ENCODE measurements around the gene JMJD6.
"Not testable (repeated sequence)": the region's sequence is repeated elsewhere in the genome, so short reads cannot be mapped to it uniquely, and the experiment has no call there.

Gene JMJD6

DNA sequence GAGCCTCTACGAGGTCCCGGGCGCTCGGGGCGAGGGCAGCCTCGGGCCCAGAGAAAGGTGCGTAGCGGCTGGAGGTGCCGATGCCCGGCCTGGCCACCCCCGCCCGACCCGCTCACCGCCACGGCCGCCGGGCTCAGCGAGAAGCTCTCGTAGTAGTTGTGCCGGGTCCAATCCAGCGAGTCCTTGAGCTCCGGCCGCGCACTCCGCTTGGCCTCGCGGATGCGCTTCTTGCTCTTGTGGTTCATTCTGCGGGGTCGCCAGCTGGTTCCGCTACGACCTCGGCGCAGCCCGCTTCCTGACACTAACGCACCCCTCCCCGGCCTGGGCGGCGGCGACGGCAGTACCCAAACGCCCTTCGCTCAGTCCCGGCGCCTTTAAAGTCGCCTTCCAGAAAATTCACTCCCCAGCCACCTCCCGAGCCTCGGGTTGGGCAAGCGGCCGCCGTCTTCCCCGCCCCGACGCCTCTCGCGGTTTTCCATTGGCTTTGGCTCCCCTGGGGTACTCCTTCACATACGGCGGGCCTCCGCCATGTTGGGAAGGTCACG is at the start of gene JMJD6:
TSS of gene JMJD6 (minus strand) at position 376 of the 545 bp plus-strand sequence. CDS start at position 245, 131 bp downstream.
- DNase-seq (ENCODE audit: low spot score): peak; percentile 97

DNA sequence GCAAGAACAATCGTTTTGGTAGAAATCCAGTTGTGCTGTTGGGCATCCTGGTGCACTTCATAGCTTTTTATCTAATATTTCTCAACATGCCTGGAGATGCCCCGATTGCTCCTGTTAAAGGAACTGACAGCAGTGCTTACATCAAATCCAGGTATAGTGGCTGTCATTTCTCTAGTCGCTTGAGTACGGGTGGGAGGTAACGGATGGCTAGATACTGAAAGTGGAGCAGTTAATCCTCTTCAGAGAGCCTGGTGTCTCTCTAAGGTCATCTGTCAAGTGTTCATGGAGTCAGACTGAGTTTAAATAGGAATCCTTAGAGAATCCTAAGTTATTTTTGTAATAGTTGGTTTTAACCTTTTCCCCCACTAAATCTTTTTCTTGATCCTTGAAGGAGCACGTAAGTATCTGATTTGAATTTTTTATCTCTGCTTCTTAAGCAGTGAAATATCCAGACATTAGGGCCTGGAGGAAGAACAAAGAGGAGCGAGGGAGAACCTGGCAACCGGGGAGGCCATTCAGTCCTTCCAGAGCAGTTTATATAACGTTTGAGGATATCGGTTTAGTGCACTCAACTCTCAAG is 48.7 kb upstream of the JMJD6 start:
- no peak for DNase-seq (ENCODE audit: low spot score)

DNA sequence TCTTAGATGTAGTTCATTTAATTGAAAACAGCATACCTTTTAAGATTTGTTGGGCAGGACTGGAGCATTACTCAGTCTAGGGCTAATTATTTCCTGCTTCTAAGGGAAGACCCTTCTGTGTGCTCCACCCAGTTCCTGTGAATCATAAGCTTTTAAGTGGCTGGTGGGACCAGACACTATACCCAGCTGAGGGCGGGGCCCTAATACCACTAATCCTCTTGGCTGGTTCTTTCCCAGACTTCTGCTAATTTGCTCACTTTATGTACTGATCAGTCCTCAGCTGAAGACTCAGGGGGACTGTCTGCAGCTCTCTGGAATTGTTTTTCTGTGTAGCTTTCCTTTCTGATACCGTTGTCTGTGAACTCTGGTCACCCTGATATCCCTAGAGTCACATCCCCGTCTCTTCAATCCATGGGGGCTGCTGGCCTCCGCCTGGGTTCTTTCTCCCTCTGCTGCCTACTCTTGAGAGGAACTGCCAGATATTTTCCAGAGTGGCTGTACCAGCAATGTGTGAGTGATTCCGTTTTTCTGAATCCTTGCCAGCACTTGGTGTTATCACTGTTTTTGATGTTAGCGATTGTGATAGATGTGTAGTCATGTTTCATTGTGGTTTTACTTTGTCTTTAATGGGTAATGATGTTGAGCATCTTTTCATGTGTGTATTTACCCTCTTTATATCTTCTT is 46.6 kb upstream of the JMJD6 start:
- DNase-seq (ENCODE audit: low spot score): peak; percentile 92

DNA sequence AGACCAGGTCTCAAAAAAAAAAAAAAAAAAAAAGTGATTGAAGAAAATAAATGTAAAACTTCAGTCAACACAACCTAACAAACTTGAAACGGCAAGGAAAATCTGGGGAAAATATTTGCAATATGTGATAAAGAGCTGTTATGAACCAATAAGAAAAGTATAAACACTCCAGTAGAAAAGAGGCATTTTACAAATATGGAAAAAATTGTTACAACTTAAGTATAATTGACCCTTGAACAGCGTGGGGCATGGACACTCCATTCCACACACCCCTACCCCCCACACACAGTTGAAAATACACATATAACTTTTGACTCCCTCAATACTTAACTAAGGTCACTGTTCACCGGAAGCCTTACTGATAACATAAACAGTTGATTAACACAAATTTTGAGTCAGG is 32.2 kb upstream of the JMJD6 start:
- DNase-seq (ENCODE audit: low spot score): no peak

DNA sequence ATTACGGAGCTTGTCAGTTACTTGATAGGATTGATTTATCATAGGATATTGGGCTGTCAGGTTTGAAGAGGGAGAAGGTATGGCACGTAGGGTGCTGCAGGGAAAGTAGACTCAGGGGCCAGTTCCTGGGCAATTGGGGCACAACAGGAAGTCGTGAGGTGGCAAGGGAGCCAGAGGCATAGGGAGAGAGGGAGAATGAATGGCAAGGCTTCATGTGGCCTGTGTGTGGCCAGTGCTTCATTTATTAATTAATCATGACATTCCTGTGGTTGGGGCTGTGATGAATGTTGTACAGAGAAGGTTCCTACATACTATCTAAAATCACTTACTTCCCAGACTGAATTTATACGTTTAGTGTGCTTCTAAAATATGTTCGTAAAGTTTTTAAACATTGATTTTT is 30.9 kb upstream of the JMJD6 start:
- DNase-seq (ENCODE audit: low spot score): no peak

DNA sequence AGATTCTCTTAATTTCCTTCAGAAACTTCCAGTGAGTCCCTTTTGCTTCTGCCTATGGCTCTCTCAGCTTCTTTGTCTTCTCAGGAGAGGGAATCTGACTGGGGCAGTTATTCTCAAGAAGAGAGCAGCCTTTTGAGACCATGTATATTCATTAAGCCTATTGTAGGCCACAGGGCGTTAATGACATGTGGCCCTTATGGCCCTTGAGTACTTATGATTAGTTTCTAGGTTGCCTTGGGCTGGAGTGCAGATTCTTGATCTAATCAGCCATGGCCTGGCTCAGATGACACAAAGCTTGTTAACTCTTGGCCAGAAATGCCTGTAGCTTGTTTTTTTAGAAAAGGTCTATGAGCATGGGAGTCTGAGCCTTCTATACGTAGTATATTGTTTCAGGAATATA is 28.9 kb upstream of the JMJD6 start:
- no peak for DNase-seq (ENCODE audit: low spot score)

DNA sequence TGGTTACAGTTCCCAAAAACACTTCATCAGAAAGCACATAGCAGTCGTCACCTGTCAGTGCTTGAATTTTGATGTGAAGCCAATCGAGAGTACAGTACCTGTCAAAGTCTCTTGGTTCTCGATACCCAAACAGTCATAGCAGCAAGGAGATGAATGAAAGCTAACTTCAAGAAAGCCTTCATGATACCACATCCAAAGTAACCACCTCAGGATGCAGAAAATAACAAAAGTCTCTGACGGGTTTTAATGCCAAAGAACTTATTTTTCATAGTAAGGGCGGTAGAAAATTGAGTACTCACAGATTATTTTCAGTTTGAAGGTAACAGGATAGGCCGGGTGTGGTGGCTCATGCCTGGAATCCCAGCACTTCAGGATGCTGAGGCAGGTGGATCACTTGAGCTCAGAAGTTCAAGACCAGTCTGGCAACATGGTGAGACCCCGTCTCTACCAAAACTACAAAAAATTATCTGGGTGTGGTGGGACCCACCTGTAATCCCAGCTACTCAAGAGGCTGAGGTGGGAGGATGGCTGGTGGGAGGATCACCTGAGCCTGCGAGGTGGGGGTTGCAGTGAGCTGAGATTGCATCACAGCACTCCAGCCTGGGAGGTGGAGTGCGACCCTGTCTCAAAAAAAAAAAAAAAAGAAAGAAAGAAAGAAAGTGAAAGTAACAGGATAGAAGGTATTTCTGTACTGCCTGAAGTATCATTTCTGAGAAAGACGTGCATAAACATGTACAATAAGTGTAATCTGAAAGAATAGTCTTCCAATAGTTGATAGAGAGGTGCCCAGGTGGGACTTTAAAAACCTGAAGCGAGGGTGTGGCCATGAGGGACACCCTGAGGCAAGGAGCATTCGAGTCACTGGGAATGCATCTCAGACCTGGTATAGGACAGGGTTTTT is 26.9 kb upstream of the JMJD6 start:
- DNase-seq (ENCODE audit: low spot score): no peak

DNA sequence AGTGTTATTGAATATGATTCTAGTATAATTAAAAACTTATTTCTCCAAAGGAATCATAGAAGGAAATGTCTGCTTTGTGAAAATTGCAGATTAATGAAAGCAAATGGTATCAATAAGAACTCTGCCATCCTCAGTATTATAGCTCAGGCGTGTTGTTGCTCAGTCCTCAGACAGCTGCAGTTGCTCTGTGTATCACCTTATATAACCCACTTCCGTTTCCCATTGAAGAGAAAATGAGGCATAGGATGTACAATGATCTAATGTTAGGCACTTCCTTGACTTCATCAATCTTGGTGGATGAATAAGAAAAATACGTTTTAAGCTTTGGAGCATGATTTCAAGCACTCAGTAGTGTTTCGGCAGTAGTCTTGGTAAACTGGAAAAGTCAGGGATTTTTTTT is 25.6 kb upstream of the JMJD6 start:
- no peak for DNase-seq (ENCODE audit: low spot score)

DNA sequence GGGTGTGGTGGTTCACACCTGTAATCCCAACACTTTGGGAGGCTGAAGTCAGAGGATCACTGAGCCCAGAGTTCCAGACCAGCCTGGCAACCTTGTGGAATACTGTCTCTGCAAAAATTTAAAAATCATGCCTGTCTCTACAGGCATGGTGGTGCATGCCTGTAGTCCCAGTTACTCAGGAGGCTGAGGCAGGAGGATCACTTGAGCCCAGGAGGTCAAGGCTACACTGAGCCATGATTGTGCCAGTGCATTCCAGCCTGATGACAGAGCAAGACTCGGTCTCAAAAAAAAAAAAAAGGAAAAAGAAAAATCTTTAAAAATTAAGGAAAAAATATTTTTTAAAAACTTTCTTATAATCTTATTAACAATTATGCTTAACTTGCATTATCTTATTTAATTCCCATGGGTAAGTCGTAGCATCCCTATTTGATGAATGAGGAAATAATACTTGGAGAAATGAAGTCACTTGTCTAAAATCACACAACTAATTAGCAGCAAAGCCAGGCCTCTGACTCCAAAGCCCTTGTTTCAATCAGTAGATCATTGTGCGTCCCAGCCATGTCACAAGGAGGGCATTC is 25.1 kb upstream of the JMJD6 start:
- DNase-seq (ENCODE audit: low spot score): no peak

DNA sequence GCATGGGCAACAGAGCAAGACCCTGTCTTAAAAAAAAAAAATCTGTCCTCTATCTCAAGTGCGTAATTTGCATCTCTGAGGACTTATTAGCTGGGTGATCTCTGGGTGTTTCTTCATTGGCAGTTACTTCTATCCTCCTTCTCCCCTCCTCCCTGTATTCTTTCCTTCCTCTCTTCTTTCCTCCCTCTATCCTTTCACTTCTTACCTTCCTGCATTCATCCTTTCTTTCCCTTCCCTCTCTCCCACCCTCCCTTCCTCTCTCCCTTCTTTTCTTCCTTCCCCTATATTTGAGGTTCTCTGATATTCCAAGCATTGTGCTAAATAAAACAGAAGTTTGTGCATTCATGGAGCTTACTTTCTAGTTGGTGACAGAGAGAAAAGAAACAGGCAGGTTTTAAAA is 22.3 kb upstream of the JMJD6 start:
- DNase-seq (ENCODE audit: low spot score): no peak

DNA sequence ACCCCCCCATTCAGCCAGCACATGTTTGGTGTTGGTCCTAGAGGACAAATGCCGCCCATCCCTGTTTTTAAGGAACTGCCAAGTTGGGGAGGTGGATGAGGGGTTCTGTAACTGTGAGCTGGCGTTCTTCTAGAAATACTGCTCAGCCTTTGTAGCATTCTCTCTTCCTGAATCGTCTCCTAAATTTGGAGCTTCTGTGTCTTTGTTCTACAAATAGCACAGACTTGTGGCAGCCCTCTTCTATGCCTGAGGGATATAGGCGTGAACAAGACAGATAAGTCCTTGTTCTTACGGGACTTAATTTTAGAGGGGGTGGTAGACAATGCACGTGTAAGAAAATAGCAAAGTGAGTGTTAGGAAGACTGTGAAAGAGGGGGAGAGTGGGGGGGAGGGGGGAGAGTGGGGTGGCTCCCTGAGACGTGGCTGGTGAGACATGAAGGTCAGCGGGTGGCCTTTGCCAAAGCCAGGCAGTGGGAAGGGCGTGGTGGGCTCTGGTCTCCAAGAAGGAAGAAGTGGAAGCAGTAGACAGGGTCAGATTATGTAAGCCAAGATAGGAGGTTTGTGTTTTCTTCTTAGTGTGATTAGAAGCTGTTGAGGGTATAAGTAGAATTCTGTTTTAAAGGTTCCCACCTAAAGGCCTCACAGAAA is 21.4 kb upstream of the JMJD6 start:
- DNase-seq (ENCODE audit: low spot score): no peak

DNA sequence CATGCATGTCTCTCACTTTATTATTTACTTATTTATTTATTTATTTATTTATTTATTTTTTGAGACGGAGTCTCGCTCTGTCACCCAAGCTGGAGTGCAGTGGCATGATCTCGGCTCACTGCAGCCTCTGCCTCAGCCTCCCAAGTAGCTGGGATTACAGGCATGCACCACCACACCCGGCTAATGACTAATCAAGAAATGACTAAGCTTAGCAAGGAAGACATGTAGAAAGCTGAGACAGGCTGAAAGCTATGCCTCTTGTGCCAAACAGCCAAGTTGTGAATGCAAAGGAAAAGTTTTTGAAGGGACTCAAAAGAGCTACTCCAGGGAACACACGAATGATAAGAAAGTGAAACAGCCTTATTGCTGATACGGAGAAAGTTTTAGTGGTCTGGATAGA is 19.4 kb upstream of the JMJD6 start:
- DNase-seq (ENCODE audit: low spot score): not testable (repeated sequence)

DNA sequence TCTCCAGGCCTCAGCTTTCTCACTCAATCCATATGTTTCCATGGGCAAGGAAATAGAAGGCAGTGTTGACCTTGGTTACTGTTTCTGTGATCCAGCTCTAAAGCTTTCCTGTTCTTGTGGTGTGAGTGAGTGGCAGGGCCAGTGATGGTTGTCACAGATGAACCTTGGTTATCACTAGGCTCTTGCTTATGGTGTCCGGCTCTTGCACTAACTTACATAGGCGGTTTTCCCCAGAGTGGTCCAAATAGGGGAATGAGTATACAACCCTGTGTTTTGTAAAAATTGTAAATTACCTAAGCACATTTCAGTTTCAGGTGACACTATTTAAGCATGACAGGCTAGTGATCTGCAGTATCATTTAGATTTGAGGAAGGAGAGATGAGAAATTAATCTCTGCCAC is 18.3 kb upstream of the JMJD6 start:
- DNase-seq (ENCODE audit: low spot score): no peak

DNA sequence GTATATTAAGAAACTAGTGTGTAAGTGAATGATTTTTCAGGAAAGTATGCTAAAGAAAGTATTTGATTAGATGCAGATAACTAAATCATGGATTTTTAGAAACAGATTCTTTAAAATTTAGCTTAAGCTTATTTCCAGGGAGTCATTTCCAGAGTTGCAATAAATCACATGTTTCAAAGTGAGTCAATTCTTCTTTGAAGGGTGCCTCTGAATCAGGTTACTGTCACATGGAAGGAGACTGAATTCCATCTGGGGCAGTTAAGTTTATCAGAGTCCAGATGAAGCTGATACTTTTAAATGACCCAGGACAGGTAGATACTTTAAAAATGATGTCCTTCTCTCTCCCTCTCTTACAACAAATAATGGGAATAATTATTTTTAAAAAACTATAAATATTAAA is 16.6 kb upstream of the JMJD6 start:
- DNase-seq (ENCODE audit: low spot score): no peak

DNA sequence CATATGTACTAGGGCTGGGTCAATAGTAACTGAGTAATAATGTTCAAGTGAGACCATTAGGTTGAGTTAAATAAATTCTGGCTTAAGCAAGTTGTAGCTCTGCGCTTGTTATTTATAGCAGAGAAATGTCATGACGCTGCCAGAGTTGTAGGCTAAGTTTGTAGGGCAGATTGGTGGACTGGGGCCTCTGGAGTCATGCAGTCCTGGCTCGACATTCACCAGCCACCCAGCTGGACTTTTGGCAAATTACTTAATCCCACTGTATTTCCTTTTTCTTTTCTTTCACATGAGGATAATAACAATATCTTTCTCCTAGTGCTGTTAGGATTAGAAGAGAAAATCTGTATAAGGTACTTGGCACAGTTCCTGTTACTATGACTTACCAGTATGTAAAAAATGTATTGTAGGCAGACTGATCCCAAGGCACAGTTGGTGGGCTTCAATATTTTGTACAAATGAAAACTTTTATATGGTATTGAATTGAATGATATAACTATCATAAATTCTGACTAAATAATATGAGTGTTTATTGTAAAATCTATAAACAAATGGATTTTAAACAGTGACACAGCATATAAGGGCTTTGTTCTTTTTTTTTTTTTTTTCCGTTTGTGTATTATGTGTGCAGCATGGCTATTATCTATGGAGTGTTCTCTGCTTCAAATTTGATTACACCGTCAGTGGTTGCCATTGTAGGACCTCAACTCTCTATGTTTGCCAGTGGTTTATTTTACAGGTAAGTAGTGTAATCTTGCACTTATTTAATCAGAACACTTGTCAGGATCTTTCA is 14.1 kb upstream of the JMJD6 start:
- DNase-seq (ENCODE audit: low spot score): peak; percentile 51

DNA sequence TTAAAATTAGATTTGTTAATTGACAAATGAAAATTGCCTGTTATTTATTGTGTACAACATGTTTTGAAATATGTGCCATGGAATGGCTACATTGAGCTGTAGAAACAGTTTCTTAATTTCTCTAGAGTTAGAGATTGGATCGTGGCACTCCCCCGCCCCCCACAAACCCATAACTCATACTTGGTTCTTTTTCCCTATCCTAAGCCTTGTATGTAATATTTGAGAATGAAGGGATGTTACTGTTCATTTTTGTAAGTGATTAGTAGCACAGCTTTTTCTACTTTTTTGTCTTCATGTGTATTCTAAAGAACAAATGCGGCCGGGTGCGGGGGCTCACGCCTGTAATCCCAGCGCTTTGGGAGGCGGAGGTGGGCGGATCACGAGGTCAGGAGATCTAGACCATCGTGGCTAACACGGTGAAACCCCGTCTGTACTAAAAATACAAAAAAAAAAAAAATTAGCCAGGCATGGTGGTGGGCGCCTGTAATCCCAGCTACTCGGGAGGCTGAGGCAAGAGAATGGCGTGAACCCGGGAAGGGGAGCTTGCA is 13.2 kb upstream of the JMJD6 start:
- DNase-seq (ENCODE audit: low spot score): not testable (repeated sequence)

DNA sequence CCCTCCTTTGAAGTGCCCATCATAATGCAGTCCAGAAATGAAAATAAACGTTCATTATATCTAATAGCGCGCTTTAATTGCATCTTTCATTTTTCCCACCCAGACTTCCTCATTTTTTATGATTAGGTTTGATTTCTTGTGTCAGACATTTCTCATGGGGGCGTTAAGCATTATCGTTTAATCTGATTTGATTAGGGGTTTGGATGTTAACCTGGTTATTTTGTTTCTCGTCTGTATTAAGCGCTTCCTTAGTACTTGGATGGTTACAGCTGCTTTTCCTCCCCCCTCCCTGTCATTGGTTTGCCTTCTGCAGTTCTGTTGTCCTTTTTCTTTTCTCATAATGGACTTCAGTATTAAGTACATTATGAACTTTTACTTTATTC is 12.1 kb upstream of the JMJD6 start:
- no peak for DNase-seq (ENCODE audit: low spot score)

DNA sequence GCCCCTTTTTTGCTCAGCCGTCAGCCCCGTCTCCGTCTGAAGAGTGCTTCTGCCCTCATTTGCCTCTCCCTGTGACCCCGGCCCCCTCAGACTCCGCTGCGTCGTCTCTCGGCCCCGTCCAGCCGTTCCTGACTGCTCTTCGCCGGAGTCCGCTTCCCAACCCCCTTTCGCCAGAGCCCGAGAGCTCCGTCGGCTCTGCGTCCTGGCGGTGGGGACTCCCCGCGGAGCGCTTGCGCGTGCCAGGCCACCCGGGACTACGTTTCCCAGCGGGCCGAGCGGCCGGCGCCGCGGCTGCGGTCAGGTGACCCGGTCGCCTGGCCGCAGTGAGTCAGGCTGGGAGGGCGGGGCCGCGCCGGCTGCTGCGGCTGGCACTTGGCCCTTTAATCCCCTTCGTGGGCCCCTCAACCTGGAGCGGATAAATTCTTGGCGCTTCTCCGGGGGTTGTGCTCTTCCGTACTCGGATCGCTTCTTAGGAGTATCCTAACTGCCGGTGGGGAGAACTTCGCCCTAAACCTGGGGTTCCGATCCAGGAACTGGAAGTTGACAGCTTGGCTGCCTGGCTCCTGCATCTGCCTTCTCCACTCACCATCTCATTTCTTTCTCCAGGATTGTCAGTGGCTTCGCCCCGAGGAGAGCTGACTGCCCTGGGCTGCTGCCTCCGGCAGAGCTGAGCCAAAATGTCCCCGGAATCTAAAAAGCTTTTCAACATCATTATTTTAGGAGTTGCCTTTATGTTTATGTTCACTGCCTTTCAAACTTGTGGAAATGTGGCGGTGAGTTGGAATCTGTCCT is 11.5 kb upstream of the JMJD6 start, which contains the start of gene MFSD11:
TSS of gene MFSD11 (plus strand) at position 444 of the 792 bp plus-strand sequence. CDS start at position 678, 234 bp downstream.
- DNase-seq (ENCODE audit: low spot score): peak; percentile 98

DNA sequence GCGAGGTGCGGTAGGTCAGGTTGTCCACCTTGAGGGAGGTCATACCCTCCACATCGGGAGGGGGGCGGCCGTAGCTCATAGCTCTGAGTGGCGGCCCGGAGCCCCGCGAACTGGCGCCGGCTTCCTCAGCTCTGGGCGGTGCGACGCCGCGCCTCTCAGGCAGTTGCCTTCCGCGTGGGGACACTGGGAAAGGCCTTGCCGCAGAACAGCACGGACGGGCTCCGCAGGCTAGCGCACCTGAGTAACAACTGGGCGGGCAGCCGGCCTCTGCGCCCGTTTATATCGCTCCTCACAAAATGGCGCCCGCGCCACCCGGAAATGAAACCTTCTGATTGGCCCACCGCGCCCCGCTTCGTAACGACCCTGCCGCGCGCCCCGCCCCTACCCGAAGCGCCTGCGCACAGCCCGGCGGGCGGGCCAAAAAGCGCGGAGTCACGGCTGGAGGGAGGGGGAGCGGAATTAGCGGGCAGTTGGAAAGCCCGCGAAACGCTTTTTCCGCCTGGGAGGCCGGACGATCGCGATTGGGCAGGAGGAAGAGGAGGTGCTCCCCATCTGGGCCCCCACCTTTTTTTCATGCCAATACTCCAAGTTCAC is 10.8 kb upstream of the JMJD6 start, which contains the start of gene SRSF2:
TSS of gene SRSF2 (minus strand) at position 250 of the 594 bp plus-strand sequence. CDS start at position 79, 171 bp downstream.
- DNase-seq (ENCODE audit: low spot score): peak; percentile 100

Measured in D341Med (cell line).